ENCODE data around the gene EPS8L2. TPM values are rescaled to one million over a fixed set of nuclear protein-coding genes. Genes with fewer than 3 reads are reported as not detected.

EPS8L2 gene
- total and polyA plus RNA-seq, 10 of the 15 experiments (the other 5 are each of a cell fraction or from before 2014, with no cell fraction given): 0.76 to 20.0 (median 9.7) TPM

DNA sequence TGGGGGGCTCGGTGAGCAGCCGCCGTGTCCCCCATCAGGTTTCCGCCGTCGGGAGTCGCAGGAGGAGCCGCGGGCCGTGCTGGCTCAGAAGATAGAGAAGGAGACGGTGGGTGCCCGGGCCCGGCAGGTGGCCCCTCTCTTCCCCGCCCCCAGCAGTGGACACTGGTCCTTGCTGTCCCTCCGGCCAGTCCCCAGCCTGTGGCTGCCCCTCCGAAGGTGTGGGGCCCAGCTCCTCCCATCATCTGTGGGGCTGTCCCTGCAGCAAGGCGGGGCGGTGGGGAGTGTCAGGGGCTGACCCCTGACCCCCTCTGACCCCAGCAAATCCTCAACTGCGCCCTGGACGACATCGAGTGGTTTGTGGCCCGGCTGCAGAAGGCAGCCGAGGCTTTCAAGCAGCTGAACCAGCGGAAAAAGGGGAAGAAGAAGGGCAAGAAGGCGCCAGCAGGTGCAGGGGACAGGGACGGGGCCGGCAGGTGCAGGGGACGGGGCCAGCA, 15.3 kb downstream of the EPS8L2 start (continued):
- TF ChIP-seq, protein P1, sequence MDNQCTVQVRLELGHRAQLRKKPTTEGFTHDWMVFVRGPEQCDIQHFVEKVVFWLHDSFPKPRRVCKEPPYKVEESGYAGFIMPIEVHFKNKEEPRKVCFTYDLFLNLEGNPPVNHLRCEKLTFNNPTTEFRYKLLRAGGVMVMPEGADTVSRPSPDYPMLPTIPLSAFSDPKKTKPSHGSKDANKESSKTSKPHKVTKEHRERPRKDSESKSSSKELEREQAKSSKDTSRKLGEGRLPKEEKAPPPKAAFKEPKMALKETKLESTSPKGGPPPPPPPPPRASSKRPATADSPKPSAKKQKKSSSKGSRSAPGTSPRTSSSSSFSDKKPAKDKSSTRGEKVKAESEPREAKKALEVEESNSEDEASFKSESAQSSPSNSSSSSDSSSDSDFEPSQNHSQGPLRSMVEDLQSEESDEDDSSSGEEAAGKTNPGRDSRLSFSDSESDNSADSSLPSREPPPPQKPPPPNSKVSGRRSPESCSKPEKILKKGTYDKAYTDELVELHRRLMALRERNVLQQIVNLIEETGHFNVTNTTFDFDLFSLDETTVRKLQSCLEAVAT (IDR thresholded peaks at IDR 0.05): no peak
- peak; percentile 84 for TF ChIP-seq NR2F1 (conservative IDR thresholded peaks at IDR 0.05)

DNA sequence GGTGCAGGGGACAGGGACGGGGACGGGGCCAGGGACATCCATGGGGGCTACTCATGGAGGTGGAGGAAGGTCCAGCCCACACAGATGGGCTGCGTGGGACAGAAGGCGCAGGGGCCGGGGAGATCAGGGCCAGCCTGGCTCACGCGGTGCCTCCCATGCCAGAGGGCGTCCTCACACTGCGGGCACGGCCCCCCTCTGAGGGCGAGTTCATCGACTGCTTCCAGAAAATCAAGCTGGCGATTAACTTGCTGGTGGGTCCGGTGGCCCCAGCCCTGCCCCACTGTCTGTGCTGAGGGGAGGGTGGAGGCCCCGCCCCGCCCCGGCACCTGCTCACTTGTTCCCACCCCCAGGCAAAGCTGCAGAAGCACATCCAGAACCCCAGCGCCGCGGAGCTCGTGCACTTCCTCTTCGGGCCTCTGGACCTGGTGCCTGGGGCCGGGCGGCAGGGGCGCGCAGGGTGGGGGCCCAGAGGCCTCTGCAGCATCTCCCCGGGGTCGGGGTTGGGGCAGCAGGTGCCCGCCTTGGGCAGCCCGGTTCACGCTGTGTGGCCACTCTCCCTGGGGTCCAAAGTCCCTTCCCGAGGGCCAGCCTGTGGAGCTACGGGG, 15.8 kb downstream of the EPS8L2 start:
- Histone ChIP-seq H3K27ac (ENCODE audit: control insufficient read depth, insufficient read depth) (no peak overlapping the region), H3K9ac (ENCODE audit: control insufficient read depth, insufficient read depth, low read length) (no peak overlapping the region), H3K4me2 (ENCODE audit: control insufficient read depth, insufficient read depth) (peak overlapping the region; percentile 64), H3K36me3 (ENCODE audit: control insufficient read depth in 2 of 2, insufficient read depth in 2 of 2, low read length in 1 of 2) (no peaks in the 10 kb centered on the region), H3K9me3 (replicated peaks; ENCODE audit: control insufficient read depth, insufficient read depth, low read length) (no peaks in the 10 kb centered on the region), H3K79me2 (ENCODE audit: control insufficient read depth, insufficient read depth, low read length) (no peaks in the 10 kb centered on the region), H4K20me1 (ENCODE audit: control insufficient read depth, insufficient read depth) (no peaks in the 10 kb centered on the region), H3K4me1 (ENCODE audit: control insufficient read depth, insufficient read depth, low read length) (peaks cover 17% of the 10 kb centered on the region), H3K27me3 (replicated peaks in 1 of 2; ENCODE audit: control insufficient read depth in 2 of 2, insufficient read depth in 2 of 2, low read length in 1 of 2) (0 out of 4 replicates have a peak, but pooled peaks cover 0 to 3% of the 10 kb centered on the region in 2 experiments), H3K4me3 (no peak overlapping the region), H2AFZ (ENCODE audit: control insufficient read depth, low read depth, low read length) (no peak overlapping the region)
- in situ Hi-C loops (cut with MboI): loop anchor here (10.0 kb wide), 1 partner anchor 57 kb away; no protein-coding TSS in a partner anchor
- FAIRE-seq: no peak
- no TSS peak for BruUV-seq (replicated peaks)
- ATAC-seq: peak; percentile 65
- WGBS (ENCODE audit: insufficient coverage, insufficient replicate concordance, low lambda C conversion rate, missing lambda C conversion rate): 1% methylated on average over 29 of the region's 33 CpGs
- no peak for DNase-seq (ENCODE audit: low read depth, low spot score)
- ChIA-PET POLR2A (interaction anchor here (0.6 to 8.2 kb wide), 8 partner anchors 15 to 194 kb away, joined by 3 to 72 read pairs (median 4); partner anchors contain the start of genes DEAF1, TALDO1 and TMEM80), SMC1A (ENCODE audit: uncharacterized antibody, unreplicated experiment) (interaction anchor here (0.8 to 2.7 kb wide), 8 partner anchors 22 to 167 kb away, joined by 3 to 30 read pairs (median 4); partner anchors contain the start of gene TMEM80), CTCF (interaction anchor here (0.7 to 8.6 kb wide), 10 partner anchors 12 to 204 kb away, joined by 3 to 127 read pairs (median 9); partner anchors contain the start of genes DEAF1, LMNTD2 and TMEM80), RAD21 (ENCODE audit: unreplicated experiment) (interaction anchor here (0.6 to 6.3 kb wide), 13 partner anchors 10 to 282 kb away, joined by 3 to 112 read pairs (median 3); partner anchors contain the start of genes DEAF1, EPS8L2, IRF7 and TMEM80)
- TF ChIP-seq SPI1 (IDR thresholded peaks at IDR 0.05; ENCODE audit: borderline replicate concordance, insufficient read depth, low read depth, low read length): peak; percentile 78; the same call in 1 of the 2 replicates
- no peak for TF ChIP-seq ZNF217 (IDR thresholded peaks at IDR 0.05)
- TF ChIP-seq TCF3 (IDR thresholded peaks at IDR 0.05; ENCODE audit: borderline replicate concordance, insufficient read depth, low read depth, low read length): no peak
- TF ChIP-seq, protein P2, sequence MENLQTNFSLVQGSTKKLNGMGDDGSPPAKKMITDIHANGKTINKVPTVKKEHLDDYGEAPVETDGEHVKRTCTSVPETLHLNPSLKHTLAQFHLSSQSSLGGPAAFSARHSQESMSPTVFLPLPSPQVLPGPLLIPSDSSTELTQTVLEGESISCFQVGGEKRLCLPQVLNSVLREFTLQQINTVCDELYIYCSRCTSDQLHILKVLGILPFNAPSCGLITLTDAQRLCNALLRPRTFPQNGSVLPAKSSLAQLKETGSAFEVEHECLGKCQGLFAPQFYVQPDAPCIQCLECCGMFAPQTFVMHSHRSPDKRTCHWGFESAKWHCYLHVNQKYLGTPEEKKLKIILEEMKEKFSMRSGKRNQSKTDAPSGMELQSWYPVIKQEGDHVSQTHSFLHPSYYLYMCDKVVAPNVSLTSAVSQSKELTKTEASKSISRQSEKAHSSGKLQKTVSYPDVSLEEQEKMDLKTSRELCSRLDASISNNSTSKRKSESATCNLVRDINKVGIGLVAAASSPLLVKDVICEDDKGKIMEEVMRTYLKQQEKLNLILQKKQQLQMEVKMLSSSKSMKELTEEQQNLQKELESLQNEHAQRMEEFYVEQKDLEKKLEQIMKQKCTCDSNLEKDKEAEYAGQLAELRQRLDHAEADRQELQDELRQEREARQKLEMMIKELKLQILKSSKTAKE (IDR thresholded peaks at IDR 0.05; ENCODE audit: low read depth, poor library complexity, severe bottlenecking): no peak
- TF ChIP-seq BHLHE40 (IDR thresholded peaks at IDR 0.05; ENCODE audit: borderline replicate concordance in 1 of 2, low read depth in 2 of 2, low read length in 1 of 2): peak in 1 of 2 experiments; percentile 49; a peak in 1 of 4 replicates
- intact Hi-C loops (cut with micrococcal nuclease; ENCODE audit: unreplicated experiment): loop anchor here (2.0 to 5.0 kb wide), 4 partner anchors 25 to 167 kb away; partner anchors contain the start of gene IRF7

All from GM12878 (cell line).